Thyroid gland (tissue), 4 donors: ENCODE results near the gene KRTAP5-8. TPM values are rescaled to one million over a fixed set of nuclear protein-coding genes. Genes with fewer than 3 reads are reported as not detected.
"Not testable (repeated sequence)": the region's sequence is repeated elsewhere in the genome, so short reads cannot be mapped to it uniquely, and the experiment has no call there.

ENCODE experiments used
- DNase-seq, 2 donors: peaks; one replicate each; pipeline ENCODE4 v3.0.0-alpha.2; 2019
- H3K27ac ChIP-seq, 3 donors: fragments of 200-600 bp; sonication (generic); 1 replicate in 2 of 3; 2 replicates in 1 of 3; pipeline ENCODE4 v1.5.1; 2016 to 2019; ENCODE audit warnings: mild to moderate bottlenecking in 1 of 3, moderate library complexity in 1 of 3
- H3K27me3 ChIP-seq: fragments of 200-600 bp; sonication (generic); one replicate; pipeline ENCODE4 v1.5.1; 2019
- H3K36me3 ChIP-seq, 2 donors: fragments of 200-600 bp; sonication (generic); one replicate each; pipeline ENCODE4 v1.5.1; 2016 to 2019
- H3K4me1 ChIP-seq, 2 donors: fragments of 200-600 bp; sonication (generic); one replicate each; pipeline ENCODE4 v1.5.1; 2017 to 2019
- H3K4me3 ChIP-seq, 3 donors: fragments of 200-600 bp; sonication (generic); replicated peaks in 1 of 3; 1 replicate in 2 of 3; 2 replicates in 1 of 3; pipeline ENCODE4 v1.5.1; 2016; ENCODE audit warnings: mild to moderate bottlenecking in 1 of 3
- H3K9me3 ChIP-seq: fragments of 200-600 bp; sonication (generic); one replicate; pipeline ENCODE4 v1.5.1; 2017
- CTCF ChIP-seq, 6 experiments: fragments of 200-600 bp in 3 of 6; fragments of 450-650 bp in 3 of 6; sonication (generic) in 3 of 6; IDR thresholded peaks; one replicate each; pipeline ENCODE4 v1.5.1; 2016 to 2019; ENCODE audit warnings: antibody characterized with exemption in 6 of 6, mild to moderate bottlenecking in 2 of 6, inconsistent platforms in 1 of 6, moderate library complexity in 1 of 6
- POLR2A ChIP-seq, 2 donors: fragments of 450-650 bp; IDR thresholded peaks; one replicate each; pipeline ENCODE4 v1.6.1; 2017; ENCODE audit warnings: antibody characterized with exemption in 2 of 2, mild to moderate bottlenecking in 2 of 2, moderate library complexity in 1 of 2
- WGBS, 2 donors: methylation state at CpG; one replicate each; pipeline ENCODE4 v1.1.5; 2017; 5-methylcytosine and 5-hydroxymethylcytosine counted together
- intact Hi-C: fragments of 100-400 bp; cut with DNase I; formaldehyde crosslinking; loops from one replicate; pipeline ENCODE4 v1.15.1; 2023
- small RNA-seq: library from RNA; depleted of rRNA; stranded (forward); fragments of <200 nt; gene quantifications from one replicate; pipeline ENCODE3, GENCODE V24; 2016
- total RNA-seq, 4 donors: library from RNA; depleted of rRNA; stranded (reverse); fragments of >200 nt; gene quantifications; one replicate each; pipeline ENCODE4 v1.2.3, GENCODE V29; 2016

The KRTAP5-8 gene
- total RNA-seq, 4 donors from 2014 or later, result 0.49 TPM; not detected in 3

- 7 to 19% methylated on average over 8 of the region's 8 CpGs for WGBS, 2 donors
- no peaks in the 10 kb centered on the region for H3K4me1 ChIP-seq
- intact Hi-C loops, result no loop called here
- H3K9me3 ChIP-seq, result no peaks in the 10 kb centered on the region
- peak; percentile 76 to 80 for DNase-seq
- H3K36me3 ChIP-seq, result no peaks in the 10 kb centered on the region
- TF ChIP-seq CTCF (IDR thresholded peaks at IDR 0.05) (peak; percentile 67 to 92 (median 70)), POLR2A (IDR thresholded peaks at IDR 0.05) (no peak)
- H3K27me3 ChIP-seq, result no peaks in the 10 kb centered on the region
- H3K27ac ChIP-seq, result no peak overlapping the region
- no peak overlapping the region for H3K4me3 ChIP-seq
Measured at GRCh38 chr11:71580057-71581003, 42.5 kb downstream of the KRTAP5-8 start.

- TF ChIP-seq POLR2A (IDR thresholded peaks at IDR 0.05) (no peak), CTCF (IDR thresholded peaks at IDR 0.05) (no peak)
- DNase-seq, result no peak
- Histone ChIP-seq H3K4me3 (no peak overlapping the region), H3K27me3 (no peaks in the 10 kb centered on the region), H3K27ac (no peak overlapping the region), H3K36me3 (no peaks in the 10 kb centered on the region), H3K4me1 (no peaks in the 10 kb centered on the region), H3K9me3 (no peaks in the 10 kb centered on the region)
- intact Hi-C loops, result no loop called here
- WGBS, 2 donors, result 76 to 87% methylated on average over 4 of the region's 4 CpGs
Measured at GRCh38 chr11:71581826-71582225, 44.0 kb downstream of the KRTAP5-8 start.

- no peaks in the 10 kb centered on the region for H3K9me3 ChIP-seq
- no peaks in the 10 kb centered on the region for H3K36me3 ChIP-seq
- no peak within 1 kb of the TSS for H3K4me3 ChIP-seq
- no peaks in the 10 kb centered on the region for H3K4me1 ChIP-seq
- TF ChIP-seq POLR2A (IDR thresholded peaks at IDR 0.05), result no peak
- TF ChIP-seq CTCF (IDR thresholded peaks at IDR 0.05), result no peak
- WGBS, 2 donors, result 90 to 93% methylated on average over 2 to 3 of the region's 3 CpGs
- H3K27ac ChIP-seq, result no peak within 1 kb of the TSS
- intact Hi-C loops, result no loop called here
- no peaks in the 10 kb centered on the region for H3K27me3 ChIP-seq
- no peak for DNase-seq
Measured at GRCh38 chr11:71582309-71582895, 44.6 kb downstream of the KRTAP5-8 start, which contains the start of gene KRTAP5-11. TSS of gene KRTAP5-11 (minus strand) at chr11:71582875. CDS start at chr11:71582837, 38 bp downstream.

- H3K4me1 ChIP-seq, H3K9me3 ChIP-seq, H3K36me3 ChIP-seq, intact Hi-C loops, H3K4me3 ChIP-seq, H3K27me3 ChIP-seq, DNase-seq, H3K27ac ChIP-seq: not testable (repeated sequence)
- 88 to 89% methylated on average over 2 of the region's 2 CpGs for WGBS, 2 donors
Measured at GRCh38 chr11:71582969-71583368, 45.1 kb downstream of the KRTAP5-8 start.

- H3K36me3 ChIP-seq, intact Hi-C loops, DNase-seq, H3K27ac ChIP-seq, H3K9me3 ChIP-seq, H3K4me1 ChIP-seq, H3K27me3 ChIP-seq, H3K4me3 ChIP-seq: not testable (repeated sequence)
- WGBS, 2 donors, result 90% methylated on average over 5 of the region's 5 CpGs
Measured at GRCh38 chr11:71585673-71586072, 47.8 kb downstream of the KRTAP5-8 start.

- H3K27me3 ChIP-seq, intact Hi-C loops, H3K9me3 ChIP-seq, H3K4me1 ChIP-seq, DNase-seq, H3K36me3 ChIP-seq, H3K4me3 ChIP-seq, H3K27ac ChIP-seq: not testable (repeated sequence)
- WGBS, 2 donors, result 67 to 75% methylated on average over 4 of the region's 4 CpGs
Measured at GRCh38 chr11:71588314-71588713, 50.5 kb downstream of the KRTAP5-8 start.

Small RNA genes within 50 kb of the gene (small RNA-seq; reads per million reads assigned to genes)
- gene AP000867.1 (not detected), gene KRTAP5-14P (not detected)

Other genes starting within 250 kb of the KRTAP5-8 start
- gene DHCR7, start 89.6 kb upstream of the KRTAP5-8 start, total RNA-seq, result 10 to 100 TPM in 3 of 4 donors, 1 to 10 TPM in 1; 8.3 to 32.0 (median 23.7) TPM
- gene NADSYN1, start 84.8 kb upstream of the KRTAP5-8 start, total RNA-seq, result 100 to 1,000 TPM in 1 of 4 donors, 10 to 100 TPM in 3; 41.9 to 102 (median 54.7) TPM
- 1 to 10 TPM in 1 of 4 donors, not detected in 3; 1.2 TPM for gene KRTAP5-7, start 10.8 kb upstream of the KRTAP5-8 start, total RNA-seq
- gene KRTAP5-9, start 10.4 kb downstream of the KRTAP5-8 start, total RNA-seq, result under 1 TPM in 1 of 4 donors, not detected in 3; 0.54 TPM
- gene KRTAP5-10, start 27.5 kb downstream of the KRTAP5-8 start, total RNA-seq, result not detected
- not detected for gene KRTAP5-11, start 44.9 kb downstream of the KRTAP5-8 start, total RNA-seq